GM19043 (cell line): ENCODE data around the gene PIGQ.

Source experiments
- ATAC-seq: cut with Tn5 transposase; IDR thresholded peaks from one replicate; pipeline ENCODE4 v1.9.1; 2021; ENCODE audit warnings: low read depth; ENCODE audit not compliant: unreplicated experiment

Gene PIGQ

DNA sequence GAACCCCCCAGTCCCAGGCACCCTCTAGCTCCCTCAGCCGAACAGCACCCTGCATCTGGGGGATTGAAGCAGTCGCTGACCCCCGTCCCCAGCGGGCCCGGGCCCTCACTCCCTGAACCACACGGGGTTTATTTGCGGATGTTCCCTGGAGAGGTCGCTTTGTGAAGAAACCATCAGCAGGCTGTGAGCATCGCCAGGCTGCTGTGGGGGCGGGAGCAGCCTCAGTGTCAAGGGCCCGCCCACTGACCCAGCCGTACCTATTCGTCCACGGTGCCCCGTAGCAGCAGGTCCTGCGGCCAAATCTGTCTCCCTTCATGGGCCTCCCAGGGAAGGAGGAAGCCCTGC, 13.7 kb downstream of the PIGQ start:
- ATAC-seq, result no peak

- no peak for ATAC-seq
Observed at GRCh38 chr16:583815-584591, 14.2 kb downstream of the PIGQ start.

DNA sequence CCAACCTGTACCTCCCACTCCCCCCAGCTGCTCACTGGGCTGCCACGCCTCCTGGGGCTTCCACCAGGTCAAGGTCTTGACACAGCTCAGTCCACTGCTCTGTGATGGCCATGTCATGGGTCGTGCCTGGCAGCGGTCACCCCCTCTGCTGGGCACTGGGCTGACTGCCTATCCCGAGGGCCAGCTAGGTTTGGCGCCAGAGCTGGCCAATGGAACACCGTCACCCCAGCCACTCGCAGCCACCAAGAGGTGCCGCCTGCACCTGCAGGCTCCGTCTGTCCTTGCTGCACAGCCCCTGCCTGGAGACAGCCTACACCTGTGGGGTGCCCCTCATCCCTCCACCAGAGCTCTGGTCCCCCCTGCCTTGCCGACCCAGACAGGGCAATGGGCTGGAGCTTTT, 15.6 kb downstream of the PIGQ start:
- no peak for ATAC-seq

- no peak for ATAC-seq
Observed at GRCh38 chr16:586047-586644, 16.4 kb downstream of the PIGQ start.

DNA sequence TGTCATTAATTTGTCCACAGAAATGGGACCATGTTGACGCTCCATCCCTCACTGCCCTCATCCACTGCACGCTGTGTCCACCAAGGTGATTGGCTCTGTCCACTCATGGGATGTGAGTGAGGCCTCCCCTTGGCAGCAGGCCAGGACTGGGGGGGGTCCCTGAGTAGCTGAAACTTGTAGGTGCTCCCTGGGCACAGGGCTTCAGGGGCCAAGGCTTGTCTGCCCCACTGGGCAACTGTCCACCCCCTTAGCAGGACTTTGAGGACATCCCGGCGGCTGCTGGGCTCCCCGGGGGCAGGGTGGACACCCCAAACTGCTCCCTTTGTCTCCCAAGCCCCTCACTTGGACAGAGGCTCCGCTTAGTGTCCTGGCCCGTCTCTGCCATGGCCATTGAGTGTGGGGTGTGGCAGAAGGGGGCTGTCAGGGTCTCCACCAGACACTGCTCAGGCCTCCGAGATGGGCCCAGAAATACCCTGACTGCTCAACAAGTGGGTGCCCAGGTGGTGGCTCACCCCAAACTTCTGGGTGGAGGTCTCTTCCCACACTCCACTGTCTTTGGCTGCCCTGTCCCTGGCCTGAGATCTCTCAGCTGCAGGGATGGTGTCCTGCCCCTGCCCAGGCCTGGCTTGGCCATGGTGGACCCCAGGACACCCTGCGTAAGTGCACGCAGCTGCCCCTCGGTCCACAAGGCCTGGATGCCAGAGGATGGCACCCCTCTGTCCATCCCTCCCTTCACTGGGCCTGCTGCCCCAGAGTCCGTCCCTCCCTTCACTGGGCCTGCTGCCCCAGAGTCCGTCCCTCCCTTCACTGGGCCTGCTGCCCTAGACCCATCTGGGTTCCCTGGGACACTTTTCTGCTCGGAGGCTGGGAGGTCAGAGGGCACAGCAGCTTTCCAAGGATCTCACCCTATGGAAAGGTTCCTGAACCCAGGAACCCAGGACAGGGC, 17.1 kb downstream of the PIGQ start:
- no peak for ATAC-seq

DNA sequence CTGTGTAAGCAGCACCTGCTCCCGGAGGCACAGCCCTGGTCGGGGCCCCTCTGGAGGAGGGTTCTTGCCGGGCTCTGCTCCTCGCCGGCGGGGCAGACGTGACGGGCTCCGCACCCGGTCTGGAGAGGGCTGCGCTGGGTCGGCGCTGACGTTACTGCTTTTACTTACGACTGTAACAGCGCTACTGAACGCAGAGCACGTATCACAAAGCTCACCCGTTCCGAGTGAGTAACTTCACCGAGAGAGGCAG, 18.8 kb downstream of the PIGQ start:
- ATAC-seq, result peak; percentile 9

DNA sequence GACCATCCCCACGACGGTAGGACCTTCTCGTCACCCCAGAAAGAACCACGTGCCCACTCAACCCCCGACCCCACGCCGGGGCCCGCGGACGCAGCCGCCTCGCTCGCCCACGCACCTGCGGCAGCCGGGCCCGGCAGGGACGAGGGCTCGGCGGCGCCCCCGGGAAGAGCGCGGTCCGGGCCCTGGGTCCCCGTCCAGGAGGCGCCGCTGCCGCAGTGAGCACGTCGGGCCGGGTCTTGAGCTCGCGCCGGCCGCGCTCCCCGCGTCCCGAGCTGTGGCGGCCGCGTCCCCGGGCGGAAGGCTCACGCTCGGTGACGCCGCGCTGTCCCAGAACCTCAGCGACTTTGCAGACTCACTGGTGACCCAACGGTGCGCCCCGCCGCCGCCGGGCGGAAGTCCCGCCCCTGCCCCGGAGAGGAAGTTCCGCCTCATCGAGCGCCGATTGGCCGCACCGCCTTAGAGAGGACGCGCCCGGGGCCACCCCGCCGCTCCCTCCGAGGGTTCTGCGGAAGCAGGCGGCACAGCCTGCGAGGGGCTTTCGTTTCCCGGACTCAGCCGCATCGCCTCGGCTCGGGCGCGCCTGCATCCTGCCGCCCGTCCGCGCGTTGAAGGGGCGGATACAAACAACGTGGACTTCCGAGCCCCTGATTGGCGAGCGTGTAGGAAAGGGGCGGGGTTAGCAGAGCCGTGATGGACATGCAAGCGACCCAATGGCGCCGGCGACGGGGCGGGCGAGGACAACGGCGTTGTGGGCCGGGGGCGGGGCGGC, 19.3 kb downstream of the PIGQ start:
- ATAC-seq, result peak; percentile 63

DNA sequence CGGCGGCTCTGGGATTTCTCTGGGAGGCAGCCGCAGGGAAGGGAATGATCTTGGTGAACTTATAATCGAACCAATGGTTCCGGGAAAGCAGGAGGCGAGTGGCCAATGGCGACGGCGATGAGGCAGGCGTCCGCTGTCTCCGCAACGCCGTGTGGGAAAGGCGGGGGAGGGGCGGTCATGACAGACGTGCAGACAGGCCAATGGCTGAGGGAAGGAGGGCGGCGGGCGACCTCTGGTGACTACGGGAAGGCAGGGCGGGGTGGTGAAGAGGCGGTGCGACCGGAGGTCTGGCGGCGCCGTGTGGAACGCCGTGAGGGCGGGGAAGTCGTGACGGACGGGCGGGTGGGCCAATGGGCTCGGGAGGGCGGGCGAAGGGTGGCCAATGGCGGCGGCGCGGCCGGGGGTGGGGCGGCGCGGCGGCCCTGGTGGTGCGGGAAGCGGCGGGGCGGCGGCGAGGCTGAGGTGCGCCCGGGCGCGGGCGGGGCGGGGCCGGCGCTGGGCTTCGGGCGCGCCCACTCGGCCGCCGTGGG, 20.0 kb downstream of the PIGQ start, which contains the start of gene RAB40C:
TSS of gene RAB40C (plus strand) at position 409 of the 530 bp plus-strand sequence. CDS start 226 bp downstream, outside the sequence.
- ATAC-seq, result peak; percentile 77

DNA sequence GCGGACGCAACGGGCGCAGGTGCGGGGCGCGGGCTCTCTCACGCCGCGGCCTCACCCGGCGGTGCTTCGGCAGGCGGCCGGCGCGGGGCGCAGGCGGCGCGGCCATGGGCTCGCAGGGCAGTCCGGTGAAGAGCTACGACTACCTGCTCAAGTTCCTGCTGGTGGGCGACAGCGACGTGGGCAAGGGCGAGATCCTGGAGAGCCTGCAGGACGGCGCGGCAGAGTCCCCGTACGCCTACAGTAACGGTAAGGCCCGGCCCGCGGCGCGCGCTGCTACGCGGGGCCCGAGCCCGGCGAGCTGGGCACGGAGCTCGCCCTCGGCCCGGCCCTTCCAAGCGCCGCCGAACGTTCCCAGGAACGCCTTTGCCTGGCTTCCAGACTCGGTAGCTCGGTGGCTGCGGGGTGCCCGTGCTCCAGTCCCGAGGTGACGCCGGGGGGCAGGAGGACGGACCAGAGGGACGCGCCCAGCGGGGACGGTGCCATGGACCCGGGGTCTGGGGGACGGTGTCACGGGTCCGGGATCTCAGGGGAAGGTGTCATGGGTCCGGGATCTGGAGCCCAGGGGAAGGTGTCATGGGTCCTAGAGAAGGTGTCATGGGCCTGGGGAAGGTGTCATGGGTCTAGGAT, 20.5 kb downstream of the PIGQ start:
- ATAC-seq, result no peak

DNA sequence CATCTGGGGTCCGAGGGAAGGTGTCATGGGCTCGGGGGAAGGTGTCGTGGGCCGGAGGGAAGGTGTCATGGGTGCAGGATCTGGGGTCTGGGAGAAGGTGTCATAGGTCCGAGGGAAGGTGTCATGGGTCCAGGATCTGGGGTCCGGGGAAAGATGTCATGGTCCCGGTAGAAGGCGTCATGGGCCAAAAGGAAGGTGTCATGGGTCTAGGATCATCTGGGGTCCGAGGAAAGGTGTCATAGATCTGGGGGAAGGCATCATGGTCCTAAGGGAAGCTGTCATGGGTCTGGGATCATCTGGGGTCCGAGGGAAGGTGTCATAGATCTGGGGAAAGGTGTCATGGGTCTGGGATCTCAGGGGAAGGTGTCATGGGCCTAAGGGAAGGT, 21.0 kb downstream of the PIGQ start:
- no peak for ATAC-seq

DNA sequence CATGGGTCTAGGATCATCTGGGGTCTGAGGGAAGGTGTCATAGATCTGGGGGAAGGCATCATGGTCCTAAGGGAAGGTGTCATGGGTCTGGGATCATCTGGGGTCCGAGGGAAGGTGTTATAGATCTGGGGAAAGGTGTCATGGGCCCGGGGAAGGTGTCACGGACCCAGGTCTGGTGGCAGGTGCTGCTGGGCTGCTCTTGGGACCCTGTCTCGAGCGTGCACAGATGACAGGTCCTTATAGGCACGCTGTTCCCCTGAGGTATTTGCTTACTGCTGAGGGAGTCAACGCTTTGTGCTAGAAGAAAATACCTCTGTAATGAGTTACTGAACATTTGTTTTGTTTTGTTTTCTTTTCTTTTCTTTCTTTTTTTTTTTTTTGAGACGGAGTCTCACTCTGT, 21.5 kb downstream of the PIGQ start:
- ATAC-seq, result no peak

DNA sequence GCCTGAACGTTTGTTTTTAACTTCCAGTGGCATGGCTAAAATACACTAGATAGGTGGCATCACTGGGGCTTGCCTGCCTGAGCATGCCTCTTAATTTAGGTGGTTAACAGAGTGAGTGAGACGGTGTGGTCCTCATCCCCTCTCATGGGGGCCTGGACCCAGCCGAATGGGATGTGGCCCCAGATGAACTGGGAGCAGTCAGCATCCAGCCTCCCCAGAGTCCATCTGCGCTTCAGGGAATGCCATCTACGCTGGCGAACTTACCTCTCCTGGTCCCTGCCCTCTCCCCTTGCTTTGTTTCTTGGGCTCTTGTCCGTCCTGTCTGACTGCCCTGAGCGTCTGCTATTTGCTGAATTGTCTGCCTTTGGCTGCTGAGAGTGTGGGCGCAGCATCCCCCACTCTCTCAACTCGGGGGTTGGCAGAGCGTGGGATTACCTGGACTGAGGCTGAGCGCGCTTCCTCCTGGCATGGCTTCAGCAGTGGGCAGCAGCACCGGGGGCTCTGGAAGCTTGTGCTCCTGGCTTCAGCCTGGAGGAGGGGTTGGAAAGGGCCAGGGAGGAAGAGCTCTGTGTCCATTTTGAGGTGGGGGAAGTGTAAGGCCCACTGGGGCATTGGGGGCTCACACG, 22.2 kb downstream of the PIGQ start:
- no peak for ATAC-seq

- ATAC-seq, result no peak
Observed at GRCh38 chr16:592518-593306, 22.9 kb downstream of the PIGQ start.

- no peak for ATAC-seq
Observed at GRCh38 chr16:593406-593805, 23.6 kb downstream of the PIGQ start.

DNA sequence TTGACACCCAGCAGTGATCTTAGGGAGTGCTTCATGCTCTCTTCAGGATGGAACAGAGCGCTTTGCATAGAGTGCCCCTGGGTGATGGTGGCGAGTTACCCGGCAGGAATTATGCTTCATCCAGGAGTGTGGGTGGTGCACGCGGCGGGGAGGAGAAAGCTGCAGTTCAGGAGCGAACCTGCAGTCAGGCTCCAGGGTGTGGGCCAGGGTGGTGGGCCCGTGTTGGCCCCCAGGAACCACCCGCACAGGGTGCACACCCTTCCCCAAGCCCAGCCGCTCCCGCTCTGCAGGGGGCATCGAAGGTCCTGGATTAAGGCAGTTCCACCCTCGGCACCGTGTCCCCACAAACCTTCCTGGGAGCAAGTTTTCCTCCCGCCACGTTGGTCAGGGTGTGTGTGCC, 24.0 kb downstream of the PIGQ start:
- no peak for ATAC-seq

DNA sequence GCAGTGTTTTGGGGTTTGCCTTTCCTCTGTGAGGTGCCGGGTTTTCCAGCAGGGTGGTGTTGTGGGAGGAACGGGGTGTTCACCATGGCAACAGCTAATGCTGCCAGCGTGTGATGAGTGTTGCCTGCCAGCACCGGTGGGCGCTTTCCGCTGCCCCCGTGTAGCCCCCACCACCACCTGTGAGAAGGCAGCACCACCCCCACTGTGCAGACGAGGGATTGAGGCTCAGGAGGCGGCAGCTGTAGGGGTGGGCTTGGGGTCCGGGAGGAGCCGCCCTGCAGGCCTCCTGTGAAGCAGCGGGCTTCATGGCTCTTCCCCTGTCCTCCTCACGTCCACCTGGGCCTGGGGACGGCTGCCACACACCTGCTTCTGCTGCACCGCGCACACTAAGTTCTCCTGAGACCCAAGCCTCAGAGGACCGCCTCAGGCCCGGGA, 25.3 kb downstream of the PIGQ start:
- ATAC-seq, result no peak

DNA sequence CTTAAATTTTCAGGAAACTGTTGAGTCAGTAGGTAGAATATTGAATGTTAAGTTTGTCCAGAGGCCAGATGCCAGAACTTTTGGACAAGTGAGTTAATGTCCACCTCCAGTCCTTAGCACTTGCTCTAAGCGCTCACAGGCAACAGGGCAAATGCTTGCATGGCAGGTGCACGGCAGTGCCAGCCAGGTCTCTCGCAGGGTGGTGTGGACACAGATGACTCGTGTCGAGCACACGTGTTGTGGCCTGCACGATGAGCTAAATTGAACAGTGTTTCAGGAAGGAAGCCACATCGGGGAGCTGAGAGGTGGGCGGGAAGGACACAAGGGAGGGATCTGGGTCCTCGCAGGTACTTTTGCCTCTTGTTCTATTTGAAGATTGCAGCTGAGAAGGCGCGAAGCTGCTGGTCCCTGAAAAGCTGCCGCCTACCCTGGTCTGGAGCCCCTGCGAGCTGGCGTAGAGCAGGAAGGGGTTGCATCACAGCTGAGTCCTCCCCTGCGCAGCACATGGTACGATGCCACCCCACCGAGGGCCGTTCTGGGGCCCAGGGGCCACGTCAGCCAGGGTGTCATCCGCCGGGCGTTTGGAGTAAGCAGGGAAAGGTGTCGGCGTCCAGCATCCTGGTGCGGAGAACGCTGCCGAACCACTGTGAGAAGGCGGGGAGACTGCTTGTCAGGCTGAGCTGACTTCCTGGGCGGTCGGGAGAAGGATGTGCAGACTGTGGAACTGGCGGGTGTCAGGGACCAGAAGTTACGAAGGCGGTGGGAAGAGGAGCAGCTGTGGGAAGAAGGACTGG, 26.4 kb downstream of the PIGQ start:
- ATAC-seq, result no peak

DNA sequence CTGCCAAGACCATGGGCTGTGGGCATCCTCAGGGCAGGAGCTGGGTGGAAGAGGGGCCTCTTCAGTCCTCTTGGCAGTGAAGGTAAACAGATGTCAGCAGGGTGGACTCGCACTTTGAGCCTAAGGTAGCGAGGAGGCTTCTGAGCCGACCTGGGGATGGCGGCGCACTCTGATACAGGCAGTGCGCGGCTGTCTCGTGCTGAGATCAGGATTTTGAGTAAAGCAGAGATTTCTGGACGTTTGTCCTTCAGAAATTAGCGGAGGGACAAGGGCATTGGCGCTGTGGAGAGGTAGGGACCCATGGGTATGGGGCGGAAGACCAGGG, 26.9 kb downstream of the PIGQ start:
- ATAC-seq, result no peak
